Activated effector memory CD4-positive, alpha-beta T cell treated with anti-CD3 and anti-CD28 coated beads, Interleukin-2, amount 50 U/mL, for 16 hours (primary cell): Measurements from ENCODE around the gene GUK1.

Experiments
- DNase-seq: peaks from one replicate; pipeline ENCODE4 v3.0.0-alpha.2; 2020

GUK1 gene

DNA sequence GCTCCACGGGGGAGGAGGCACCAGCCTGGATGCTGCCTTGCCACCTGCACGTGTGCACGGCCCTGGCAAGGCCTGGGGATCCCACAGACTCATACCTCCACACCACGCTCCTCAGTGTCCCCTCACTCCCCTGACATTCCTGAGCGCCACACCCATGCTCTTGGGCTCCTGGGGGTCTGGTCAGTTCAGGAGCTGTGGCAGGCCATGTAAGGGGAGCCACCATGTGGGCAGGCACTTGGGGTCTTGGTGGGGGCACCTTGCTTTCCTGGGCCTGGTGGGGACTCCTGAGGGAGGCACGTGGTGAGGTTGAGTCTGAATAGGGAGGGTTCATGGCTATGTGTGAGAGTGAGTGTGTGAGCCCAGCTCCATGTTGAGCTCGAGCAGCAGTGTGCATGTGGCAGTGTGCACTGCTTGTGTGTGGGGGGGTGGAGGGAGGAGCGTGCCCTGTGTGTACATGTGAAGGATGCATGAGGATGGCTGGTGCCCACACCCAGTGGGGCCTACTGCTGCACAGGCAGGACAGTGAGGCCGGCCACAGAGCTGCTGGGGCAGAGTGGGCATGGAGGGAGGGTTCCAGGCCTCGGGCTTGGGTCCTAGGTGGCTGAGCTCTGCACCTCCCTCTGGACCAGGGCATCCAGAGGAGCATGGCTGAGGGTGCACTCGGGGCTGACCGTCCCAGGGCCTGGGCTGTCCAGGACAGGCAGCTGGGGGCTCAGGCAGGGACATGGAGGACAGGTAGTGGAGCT is 11.3 kb downstream of the GUK1 start:
- DNase-seq: peak; percentile 62

DNA sequence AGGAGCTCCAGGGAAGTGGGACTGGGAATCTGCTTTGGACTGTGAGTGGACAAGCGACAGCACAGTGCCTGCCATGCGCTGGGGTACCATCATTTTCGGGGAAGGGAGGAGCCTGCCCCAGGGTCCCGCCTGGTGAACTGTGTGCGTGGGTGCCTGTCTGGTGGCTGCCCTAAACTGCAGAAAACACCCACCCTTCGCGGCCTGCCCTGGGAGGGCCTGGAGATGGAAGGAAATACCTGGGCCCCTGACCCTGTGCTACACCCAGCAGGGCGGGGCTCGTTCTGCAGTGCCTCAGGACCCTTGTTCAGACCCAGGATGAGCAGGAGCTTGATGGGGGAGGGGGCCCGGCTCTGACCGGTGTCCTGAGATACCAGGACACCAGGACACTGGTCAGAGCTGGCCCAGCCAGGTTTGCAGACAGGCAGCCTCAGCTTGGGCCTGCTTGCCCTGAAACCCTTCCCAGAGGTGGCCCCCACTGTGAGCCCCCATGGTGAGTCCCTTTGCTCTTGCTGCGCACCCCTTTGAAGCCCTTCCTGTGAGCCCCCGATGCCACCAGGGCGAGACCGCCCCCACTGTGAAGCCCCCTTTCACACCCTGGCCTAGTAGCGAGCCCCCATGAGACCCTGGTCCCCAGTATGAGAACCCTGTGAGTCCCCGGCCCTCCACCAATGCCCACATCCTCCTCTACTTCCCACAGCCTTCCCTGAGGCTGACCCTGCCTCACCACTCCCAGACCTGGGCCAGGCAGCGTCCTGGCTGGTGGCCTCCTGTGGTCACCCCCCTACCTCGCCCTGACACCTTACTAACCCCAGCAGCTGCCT is 12.2 kb downstream of the GUK1 start:
- DNase-seq: peak; percentile 61

DNA sequence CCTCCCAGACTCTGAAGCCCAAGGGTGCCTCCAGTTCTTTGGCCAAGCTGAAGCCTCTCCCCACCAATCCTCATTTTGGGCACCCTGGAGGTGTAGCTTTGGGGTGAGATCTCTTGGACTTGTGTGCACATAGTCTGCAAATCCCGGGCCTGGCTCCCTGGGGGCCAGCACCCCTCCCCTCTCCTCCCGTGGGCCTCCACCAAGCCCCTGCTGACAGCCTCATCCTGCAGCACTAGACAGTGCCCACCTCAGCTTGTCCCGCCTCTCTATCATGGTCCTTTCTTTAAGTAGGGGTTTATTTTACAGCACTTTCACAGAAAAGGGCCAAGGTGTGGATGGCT is 12.8 kb downstream of the GUK1 start:
- DNase-seq: no peak

DNA sequence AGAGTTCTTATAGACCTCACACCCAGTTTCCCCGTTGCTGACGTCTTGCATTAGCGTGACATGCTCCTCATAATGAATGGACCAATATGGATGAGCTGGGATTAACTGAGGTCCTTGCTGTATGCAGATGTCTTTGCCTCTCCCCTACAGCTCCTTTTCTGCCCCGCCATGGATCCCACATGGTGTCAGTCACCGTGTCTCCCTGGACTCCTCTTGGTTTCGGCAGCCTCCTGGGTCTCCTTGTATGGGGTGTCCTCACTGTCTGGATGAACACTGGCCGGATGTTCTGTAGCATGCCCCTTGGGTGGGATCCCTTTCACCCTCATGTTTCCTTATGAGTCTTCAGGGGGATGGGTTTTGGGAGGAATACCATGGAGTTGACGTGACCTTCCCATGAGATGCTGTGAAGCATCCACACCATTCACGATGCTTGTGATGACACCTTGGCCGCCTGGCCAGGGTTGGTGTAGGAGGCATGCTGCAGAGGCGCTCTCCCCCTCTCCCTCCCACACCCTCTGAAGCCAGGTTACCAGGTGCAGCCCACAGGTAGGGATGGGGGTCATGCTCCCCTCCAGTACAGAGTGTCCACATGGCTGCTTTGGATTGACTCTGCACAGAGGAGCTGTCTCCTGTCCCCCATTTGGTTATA is 14.1 kb downstream of the GUK1 start:
- DNase-seq: no peak

DNA sequence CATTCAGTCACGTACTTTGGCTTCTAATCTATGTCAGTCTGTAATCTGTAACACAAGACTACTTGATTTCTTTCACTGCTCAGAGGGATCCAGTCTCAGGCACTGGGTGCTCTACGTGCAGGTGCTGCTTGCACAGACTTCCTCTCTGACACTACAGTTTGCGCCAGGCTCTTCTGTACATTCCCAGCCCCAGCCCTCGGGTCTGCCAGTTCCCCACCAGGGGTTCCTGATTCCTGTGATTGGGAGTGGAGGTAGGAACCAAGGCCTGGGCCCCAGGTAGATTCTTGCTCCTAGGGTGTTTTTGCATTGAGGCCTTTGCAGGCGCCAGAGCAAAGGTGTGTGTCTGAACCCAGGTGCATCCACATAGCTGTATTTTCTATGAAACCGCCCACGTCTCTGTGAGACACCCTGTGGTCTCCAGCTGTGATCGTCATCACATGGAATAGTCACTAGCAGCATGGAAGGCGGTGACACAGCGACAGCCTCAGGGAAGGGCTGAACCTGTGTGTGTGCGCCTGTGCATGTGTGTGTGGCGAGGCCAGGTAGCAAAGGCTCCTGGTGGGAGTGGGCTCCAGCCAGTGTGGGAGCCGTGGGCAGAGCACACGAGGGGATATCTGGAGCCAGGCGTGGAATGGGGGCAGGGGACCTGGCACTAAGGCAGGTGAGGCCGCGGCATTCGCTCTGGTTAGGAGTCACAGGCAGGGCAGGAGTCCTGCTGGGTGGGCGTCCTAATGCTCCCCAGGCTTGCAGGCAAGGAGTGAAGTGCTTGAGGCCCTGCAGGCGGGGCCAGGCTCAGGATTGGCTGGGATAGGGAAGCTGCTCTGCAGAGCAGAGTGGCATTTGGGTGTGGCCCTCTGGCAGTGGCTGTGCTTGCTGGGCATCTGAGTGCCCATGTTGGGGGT is 14.8 kb downstream of the GUK1 start:
- DNase-seq: no peak

DNA sequence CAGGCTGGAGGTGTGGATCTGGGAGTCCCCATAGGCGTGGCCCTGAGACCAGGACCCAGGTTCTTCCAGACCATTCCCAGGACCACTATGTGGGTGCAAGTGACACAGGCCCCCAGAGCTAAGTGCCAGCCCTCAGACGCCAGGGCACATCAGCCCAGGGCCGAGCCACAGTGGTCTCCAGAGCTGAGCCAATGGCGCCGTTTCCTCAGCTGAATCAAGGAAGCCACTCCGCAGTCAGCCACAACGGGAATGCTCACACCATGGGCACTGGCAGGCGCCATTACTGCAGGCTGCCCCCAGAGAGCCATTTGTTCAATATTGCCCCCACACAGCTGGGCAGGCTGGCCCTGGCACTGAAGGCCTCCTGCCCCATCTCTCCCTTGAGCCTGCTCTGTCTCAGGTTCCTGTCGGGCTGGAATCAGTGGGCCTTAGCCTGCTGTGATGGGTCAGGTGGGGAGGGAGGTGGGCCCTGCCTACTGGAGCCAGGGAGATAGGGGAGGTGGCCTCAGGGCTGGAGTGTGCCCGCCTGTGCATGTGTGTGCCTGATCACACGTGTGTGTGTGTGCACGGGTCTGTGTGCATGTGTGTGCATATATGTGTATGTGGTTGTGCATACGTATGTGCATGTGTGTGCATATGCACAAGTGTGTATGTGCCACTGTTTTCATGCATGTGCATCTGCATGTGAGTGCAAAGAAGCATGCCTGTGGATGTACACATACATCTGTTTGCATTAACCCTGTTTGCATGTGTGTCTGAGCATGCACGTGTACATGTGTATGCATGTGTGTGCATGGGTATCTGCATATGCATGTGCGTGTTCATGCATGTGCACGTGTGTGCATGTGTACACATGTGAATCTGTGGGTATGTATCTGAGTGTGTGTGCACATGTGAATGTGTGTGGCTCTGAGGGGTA is 15.8 kb downstream of the GUK1 start:
- DNase-seq: no peak

DNA sequence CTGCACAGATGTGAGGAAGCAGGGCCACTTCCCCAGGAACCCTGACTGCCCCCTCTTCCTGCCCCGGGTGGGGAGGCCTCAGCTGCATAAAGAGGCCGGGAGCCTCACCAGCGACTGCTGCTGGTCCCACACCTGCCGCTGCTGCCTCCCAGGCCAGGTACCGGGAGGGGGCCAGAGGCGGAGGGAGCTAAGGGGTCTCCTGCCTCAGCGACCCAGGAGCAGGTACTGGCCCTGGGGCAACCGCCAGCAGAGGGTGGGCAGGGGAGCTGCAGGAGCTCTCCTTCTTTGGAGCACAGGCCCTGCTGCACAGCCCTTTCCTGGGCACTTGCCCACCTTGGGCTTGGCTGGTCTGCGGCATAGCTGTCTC is 16.4 kb downstream of the GUK1 start:
- no peak for DNase-seq

DNA sequence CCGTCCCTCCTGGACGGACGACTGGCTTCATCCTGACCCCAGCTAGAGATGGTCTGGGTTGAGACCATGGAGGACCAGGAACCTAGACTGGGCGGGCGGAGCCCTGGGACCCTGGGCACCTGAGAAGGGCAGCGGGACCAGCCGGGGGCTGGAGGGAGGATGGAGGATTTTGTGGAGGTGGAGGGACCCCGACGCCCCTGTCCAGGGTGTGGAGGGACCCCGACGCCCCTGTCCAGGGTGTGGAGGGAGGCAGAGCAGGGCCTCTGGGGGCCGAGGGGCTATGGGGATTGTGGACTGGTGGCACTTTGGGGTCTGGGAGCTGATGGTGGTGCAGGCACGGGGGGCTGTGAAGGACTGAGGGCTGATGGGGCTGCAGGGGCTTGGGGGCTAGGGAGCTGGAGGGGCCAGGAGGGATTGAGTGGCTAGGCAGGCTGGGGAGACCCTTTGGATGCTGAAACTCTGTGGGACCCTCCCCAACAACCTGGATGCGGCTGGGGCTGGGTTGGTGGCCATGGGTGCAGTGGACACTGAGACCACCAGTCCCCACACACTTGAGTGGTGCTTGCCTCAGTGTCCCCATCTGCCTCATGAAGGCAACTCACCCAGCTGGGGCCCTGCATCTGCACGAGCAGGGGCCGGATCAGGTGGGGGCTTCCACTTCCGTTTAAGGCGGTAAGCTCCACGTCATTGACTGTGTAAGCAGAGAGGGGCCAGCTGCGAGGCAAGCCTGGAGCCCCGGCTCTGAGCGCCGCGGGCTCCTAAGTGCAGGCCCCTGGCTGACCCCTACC is 17.1 kb downstream of the GUK1 start:
- DNase-seq: no peak

DNA sequence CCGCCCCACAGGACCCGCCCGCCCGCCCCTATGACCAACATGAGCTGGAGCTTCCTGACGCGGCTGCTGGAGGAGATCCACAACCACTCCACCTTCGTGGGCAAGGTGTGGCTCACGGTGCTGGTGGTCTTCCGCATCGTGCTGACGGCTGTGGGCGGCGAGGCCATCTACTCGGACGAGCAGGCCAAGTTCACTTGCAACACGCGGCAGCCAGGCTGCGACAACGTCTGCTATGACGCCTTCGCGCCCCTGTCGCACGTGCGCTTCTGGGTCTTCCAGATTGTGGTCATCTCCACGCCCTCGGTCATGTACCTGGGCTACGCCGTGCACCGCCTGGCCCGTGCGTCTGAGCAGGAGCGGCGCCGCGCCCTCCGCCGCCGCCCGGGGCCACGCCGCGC is 17.6 kb downstream of the GUK1 start:
- no peak for DNase-seq

DNA sequence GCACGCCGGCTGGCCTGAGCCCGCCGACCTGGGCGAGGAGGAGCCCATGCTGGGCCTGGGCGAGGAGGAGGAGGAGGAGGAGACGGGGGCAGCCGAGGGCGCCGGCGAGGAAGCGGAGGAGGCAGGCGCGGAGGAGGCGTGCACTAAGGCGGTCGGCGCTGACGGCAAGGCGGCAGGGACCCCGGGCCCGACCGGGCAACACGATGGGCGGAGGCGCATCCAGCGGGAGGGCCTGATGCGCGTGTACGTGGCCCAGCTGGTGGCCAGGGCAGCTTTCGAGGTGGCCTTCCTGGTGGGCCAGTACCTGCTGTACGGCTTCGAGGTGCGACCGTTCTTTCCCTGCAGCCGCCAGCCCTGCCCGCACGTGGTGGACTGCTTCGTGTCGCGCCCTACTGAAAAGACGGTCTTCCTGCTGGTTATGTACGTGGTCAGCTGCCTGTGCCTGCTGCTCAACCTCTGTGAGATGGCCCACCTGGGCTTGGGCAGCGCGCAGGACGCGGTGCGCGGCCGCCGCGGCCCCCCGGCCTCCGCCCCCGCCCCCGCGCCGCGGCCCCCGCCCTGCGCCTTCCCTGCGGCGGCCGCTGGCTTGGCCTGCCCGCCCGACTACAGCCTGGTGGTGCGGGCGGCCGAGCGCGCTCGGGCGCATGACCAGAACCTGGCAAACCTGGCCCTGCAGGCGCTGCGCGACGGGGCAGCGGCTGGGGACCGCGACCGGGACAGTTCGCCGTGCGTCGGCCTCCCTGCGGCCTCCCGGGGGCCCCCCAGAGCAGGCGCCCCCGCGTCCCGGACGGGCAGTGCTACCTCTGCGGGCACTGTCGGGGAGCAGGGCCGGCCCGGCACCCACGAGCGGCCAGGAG is 18.3 kb downstream of the GUK1 start:
- no peak for DNase-seq

DNA sequence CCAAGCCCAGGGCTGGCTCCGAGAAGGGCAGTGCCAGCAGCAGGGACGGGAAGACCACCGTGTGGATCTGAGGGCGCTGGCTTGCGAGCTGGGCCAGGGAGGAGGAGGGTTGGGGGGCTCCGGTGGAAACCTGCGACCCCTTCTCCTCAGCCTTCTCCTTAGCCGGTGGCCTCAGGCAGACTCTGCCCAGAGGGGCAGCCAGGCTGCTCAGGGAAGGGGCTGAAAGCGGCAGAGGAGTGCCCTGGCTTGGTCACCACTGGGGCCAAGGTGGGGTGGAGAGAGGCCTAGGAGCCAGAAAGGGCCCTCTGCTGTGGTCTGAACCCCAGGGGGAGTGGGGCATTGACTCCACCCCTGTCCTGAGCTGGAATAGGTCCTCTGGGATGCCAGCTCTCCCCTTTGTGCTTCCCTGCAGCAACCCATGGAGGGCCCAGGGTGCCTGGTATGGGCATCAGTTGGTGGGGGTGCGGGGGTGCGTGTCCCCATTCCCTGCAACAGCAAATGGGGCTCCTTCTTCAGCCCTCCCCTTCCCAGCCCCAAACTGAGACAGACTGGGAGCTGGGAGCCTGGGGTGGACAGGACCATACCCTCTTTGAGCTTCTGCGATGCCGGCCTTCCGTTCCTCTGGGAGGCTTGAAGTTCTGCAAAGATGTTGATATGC is 19.1 kb downstream of the GUK1 start:
- DNase-seq: no peak

DNA sequence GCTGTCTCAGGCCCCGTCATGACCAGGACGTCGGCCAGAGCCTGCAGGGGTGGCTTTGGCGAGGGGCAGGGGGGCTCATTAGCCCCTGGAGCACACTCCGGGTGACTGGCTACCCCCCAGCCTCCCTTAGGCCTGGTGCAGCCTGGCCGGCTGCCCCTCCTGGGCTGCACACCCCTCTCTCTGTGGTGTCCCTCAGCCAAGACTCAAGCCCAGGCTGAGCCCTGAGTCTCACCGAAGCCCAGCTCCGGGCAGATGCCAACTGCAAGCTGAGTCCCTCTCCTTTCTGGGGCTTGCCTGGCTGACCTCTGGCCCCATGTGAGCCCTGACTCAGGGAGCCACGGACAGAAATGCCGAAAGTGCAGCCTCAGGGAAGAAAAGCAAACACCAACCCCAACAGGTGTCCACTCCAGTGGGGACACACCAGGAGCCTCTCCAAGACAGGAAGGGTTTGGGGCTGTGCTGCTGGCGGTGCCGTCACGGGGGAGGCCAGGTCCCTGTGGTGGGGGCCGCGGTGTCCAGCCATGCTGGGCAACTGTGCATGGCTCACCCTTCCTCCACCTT is 20.2 kb downstream of the GUK1 start:
- no peak for DNase-seq

DNA sequence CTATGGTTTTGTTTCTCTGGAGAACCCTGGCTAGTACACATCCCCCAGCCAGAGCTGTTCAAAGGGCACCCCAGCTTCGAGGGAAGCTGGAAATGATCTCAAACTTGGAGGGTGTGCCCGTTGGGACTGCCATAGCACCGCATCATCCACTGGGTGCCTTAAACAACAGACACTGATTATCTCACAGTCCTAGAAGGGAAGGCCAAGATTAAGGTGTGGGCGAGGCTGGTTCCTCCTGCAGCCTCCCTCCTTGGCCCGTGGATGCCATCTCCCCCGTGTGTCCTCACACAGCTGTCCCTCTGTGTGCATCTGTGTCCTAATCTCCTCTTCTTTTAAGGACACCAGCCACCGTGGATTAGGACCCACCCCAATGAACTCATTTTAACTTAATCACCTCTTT is 21.3 kb downstream of the GUK1 start:
- DNase-seq: no peak

DNA sequence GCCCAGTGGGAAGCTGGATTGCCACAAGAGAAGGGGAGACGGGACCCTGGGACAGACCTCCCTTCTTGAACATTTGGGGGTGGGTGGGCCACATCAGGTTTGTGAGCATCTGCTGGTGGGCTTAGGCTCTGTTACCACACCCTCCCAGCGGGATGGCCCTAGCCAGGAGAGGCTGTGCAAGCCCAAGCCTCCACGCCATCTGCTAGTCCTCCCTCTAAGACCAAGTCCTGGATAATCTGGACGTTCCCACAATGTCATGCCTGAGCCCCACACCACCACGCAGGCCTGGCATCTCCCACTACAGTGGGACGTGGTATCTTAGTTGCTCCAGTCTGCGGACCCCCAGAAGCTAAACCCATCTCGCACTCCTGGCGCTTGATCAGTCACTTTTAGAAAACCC is 21.8 kb downstream of the GUK1 start:
- no peak for DNase-seq

DNA sequence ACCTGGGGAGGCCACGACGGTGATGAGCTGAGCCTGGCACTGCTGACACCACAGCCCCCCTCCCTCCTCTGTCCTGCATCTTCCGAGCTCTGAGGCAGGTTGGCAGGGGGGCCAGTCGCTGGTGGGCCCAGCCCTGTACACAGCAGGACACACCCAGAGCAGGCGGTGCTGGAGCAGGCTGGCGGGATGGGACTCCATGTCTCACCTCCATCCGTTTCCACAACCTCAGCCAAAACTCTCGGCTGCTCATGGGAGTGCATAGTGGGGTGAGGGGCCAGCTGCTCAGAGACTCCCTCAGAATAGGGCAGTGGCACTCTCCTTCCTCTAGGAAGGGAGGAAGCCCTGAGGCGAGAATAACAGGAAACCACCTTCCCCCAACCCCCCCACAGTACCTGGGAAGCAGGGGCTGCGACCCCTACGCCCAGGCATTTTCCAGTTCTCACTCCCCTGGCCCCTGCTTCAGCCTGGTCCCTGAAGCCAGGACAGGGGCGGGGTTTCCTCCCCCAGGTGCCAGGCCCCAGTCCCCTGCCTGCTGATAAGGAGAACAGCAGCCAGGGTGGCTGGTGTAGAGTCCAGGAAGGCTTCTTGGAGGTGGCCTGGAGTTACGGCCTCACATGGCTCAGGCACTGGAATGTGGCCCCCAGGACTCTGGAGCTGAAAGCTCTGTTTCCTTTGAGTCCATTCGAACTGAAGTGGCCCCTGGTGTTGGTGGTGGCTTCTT is 22.4 kb downstream of the GUK1 start:
- DNase-seq: no peak

DNA sequence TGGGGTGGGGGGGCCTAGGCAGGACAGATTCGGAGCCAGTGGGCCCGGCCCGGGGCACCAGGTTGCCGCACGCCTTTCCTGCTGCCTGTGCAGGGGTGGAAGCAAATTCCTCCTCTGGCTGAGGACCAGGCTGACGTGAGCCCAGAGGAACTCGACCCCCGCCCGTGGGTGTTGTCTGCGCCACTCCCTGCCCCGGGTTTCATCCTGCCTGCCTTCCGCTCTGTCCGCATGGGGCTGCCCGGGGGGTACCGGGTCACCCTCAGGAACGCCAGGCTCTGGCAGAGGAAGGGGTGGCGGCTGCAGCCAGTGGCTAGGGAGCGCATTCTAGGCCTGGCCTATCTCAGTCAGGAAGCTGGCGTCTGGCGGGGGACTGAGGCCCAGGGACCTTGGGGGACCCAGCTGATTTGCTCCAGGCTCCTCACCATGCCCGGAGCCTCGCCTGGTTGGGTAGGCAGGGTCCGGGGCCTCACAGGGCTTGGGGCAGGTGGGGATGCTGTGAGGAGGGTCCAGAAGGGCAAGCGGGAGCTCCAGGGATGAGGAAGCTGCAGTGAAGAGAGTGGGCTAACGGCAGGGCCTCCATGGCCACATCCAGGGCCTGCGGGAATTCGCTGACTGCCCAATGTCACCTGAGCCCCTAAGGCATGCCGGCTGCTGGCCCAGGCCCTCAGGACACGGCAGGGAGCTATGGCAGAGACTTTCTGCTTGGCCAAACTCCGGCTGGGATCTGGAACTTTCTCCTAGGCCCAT is 23.1 kb downstream of the GUK1 start:
- DNase-seq: no peak

DNA sequence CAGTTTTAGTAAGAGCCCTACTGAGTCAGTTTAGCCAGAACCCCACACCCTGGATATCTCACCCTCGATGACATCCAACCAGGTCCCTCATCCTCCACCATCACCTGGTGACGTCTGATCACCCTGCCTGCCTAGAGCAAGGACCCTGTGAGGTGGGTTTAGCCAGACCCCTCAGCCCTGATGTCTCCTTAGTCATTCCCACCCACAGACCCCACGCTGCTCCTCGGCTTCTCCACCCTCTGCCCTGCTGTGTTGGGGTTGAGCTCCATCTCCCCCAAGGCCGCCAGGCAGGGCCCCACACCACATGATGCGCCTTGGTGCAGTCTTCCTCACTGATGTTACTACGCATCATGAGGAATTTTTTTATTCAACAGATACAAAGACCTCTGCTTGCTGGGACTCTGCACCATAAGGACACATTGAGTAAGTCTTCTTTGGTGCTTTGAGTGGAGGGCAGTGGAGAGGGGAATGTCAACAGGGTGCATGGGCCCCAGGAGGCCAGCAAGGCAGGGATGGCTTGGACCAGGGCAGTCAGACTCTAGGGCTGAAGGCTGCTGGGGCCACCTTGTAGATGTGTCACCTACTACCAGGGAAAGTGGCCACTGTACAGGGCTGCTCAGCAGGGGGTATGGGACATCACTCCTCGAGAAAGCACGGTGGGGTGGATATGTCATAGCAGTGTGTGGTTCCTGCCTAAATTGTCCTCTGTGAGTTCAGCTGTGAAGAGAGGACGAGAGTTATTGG is 23.9 kb downstream of the GUK1 start:
- DNase-seq: no peak
